B cell (primary cell): ENCODE results near the gene TAS1R2.

Source experiments
- EZH2 ChIP-seq: IDR thresholded peaks from 2 replicates; pipeline ENCODE4 v1.6.1; 2012; ENCODE audit warnings: borderline replicate concordance, low read depth, mild to moderate bottlenecking, moderate library complexity, low read length; ENCODE audit not compliant: insufficient read depth, poor library complexity, severe bottlenecking
- TF ChIP-seq, protein P1 (sequence below): fragments of 200-600 bp; IDR thresholded peaks from one replicate; pipeline ENCODE4 v1.8.0; 2022; ENCODE audit warnings: antibody characterized with exemption, mild to moderate bottlenecking

DNA sequence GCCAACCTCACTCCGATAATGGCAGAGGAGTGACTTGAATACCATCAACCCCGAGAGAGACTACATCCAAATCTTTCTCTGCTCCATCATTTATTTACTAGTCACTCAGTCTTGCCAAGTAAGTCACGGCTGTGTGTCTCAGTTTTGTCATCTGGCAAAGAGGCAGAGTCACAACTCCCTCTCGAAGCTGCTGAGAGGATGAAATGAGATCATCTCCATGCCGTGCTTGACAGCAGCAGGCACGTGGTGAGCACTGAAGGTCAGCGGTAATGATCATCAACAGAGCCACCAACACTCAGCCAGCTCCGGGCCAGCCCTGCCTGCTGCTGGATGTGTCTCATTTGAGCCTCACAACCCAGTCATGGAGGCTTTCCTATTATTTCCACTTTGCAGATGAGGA is 23.0 kb upstream of the TAS1R2 start:
- TF ChIP-seq, protein P1, sequence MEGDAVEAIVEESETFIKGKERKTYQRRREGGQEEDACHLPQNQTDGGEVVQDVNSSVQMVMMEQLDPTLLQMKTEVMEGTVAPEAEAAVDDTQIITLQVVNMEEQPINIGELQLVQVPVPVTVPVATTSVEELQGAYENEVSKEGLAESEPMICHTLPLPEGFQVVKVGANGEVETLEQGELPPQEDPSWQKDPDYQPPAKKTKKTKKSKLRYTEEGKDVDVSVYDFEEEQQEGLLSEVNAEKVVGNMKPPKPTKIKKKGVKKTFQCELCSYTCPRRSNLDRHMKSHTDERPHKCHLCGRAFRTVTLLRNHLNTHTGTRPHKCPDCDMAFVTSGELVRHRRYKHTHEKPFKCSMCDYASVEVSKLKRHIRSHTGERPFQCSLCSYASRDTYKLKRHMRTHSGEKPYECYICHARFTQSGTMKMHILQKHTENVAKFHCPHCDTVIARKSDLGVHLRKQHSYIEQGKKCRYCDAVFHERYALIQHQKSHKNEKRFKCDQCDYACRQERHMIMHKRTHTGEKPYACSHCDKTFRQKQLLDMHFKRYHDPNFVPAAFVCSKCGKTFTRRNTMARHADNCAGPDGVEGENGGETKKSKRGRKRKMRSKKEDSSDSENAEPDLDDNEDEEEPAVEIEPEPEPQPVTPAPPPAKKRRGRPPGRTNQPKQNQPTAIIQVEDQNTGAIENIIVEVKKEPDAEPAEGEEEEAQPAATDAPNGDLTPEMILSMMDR = no peak
- TF ChIP-seq EZH2 = no peak
